HCT116 (cell line): ENCODE results near the gene ZNF697. TPM values are rescaled to one million over a fixed set of nuclear protein-coding genes. Genes with fewer than 3 reads are reported as not detected.

Source experiments
- ATAC-seq: fragments of 200-7000 bp; cut with Tn5 transposase; 2 replicates; pipeline ENCODE4 v1.9.1; 2020; ENCODE audit warnings: mild to moderate bottlenecking, moderate library complexity
- BruUV-seq: library from RNA; stranded (reverse); fragments of 400-500 nt; replicated peaks from 2 replicates; lab custom pipeline; 2021; lab: Mats Ljungman, UMichigan
- CTCF ChIA-PET: fragments of 300-600 bp; sonication (Branson Sonifier 250); formaldehyde crosslinking; loops from one replicate; lab custom pipeline; 2021; ENCODE audit warnings: antibody characterized with exemption; lab: Charles Lee
- POLR2A ChIA-PET: fragments of 300-600, 350-600 bp; sonication (Branson Sonifier 250); formaldehyde crosslinking; loops from one replicate; lab custom pipeline; 2021; ENCODE audit warnings: antibody characterized with exemption; lab: Charles Lee
- RAD21 ChIA-PET, 2 experiments: fragments of 300-600 bp; sonication (Branson Sonifier 250); formaldehyde crosslinking; loops; one replicate each; lab custom pipeline; 2023; ENCODE audit warnings: low total read pairs in 2 of 2; ENCODE audit not compliant: uncharacterized antibody in 2 of 2, unreplicated experiment in 2 of 2, low non-redundant PET in 1 of 2; lab: Charles Lee
- DNase-seq: peaks from one replicate; pipeline ENCODE4 v3.0.0-alpha.2; 2010; ENCODE audit warnings: low read depth, low spot score
- H2AFZ ChIP-seq: fragments of 200-600 bp; shearing (Covaris generic), sonication (generic); 2 replicates; pipeline ENCODE4 v1.6.1; 2017; ENCODE audit warnings: low read depth, mixed run types, mixed read lengths, antibody characterized with exemption, low read length; ENCODE audit not compliant: poor library complexity, severe bottlenecking
- H3K27ac ChIP-seq: 2 replicates; pipeline ENCODE4 v1.5.1; 2012; ENCODE audit warnings: low read depth, low read length
- H3K27me3 ChIP-seq: fragments of 200-600 bp; sonication (generic); 2 replicates; pipeline ENCODE4 v1.6.1; 2016; ENCODE audit warnings: mixed run types, low read length, mixed read lengths; ENCODE audit not compliant: insufficient read depth
- H3K36me3 ChIP-seq, 2 experiments: fragments of 200-500 bp in 1 of 2; fragments of 200-600 bp in 1 of 2; sonication (Bioruptor generic) in 1 of 2; sonication (generic) in 1 of 2; 2 replicates each; pipeline versions ENCODE4 v1.5.1 to v1.6.1; 2014 to 2016; ENCODE audit warnings: low read length in 2 of 2, inconsistent platforms in 1 of 2, mixed read lengths in 1 of 2, mixed run types in 1 of 2; ENCODE audit not compliant: insufficient read depth in 2 of 2, control insufficient read depth in 1 of 2
- H3K4me1 ChIP-seq, 2 experiments: fragments of 200-600 bp in 1 of 2; sonication (generic) in 1 of 2; 2 replicates each; pipeline versions ENCODE4 v1.5.1 to v1.6.1; 2012 to 2017; ENCODE audit warnings: low read length in 2 of 2, inconsistent platforms in 1 of 2, mild to moderate bottlenecking in 1 of 2, mixed read lengths in 1 of 2, mixed run types in 1 of 2, moderate library complexity in 1 of 2; ENCODE audit not compliant: insufficient read depth in 2 of 2, control insufficient read depth in 1 of 2
- H3K4me2 ChIP-seq: fragments of 200-600 bp; sonication (generic); 2 replicates; pipeline ENCODE4 v1.6.1; 2017; ENCODE audit warnings: mixed run types, low read length, mixed read lengths
- H3K4me3 ChIP-seq, 2 experiments: fragments of 200-600 bp in 1 of 2; sonication (generic) in 1 of 2; replicated peaks in 1 of 2; 2 replicates each; pipeline ENCODE4 v1.5.1; 2011 to 2016; ENCODE audit warnings: low read length in 2 of 2, control low read depth in 1 of 2, low read depth in 1 of 2, mild to moderate bottlenecking in 1 of 2, mixed read lengths in 1 of 2, mixed run types in 1 of 2
- H3K79me2 ChIP-seq: fragments of 200-600 bp; sonication (generic); 2 replicates; pipeline ENCODE4 v1.6.1; 2017; ENCODE audit warnings: mild to moderate bottlenecking, mixed run types, low read length, moderate library complexity, mixed read lengths; ENCODE audit not compliant: insufficient read depth
- H3K9ac ChIP-seq: fragments of 200-600 bp; sonication (generic); 2 replicates; pipeline ENCODE4 v1.6.1; 2016; ENCODE audit warnings: low read length, mixed read lengths
- H3K9me2 ChIP-seq: fragments of 200-600 bp; sonication (generic), shearing (Covaris generic); 2 replicates; pipeline ENCODE4 v1.6.1; 2017; ENCODE audit warnings: mixed run types, mild to moderate bottlenecking, moderate library complexity; ENCODE audit not compliant: insufficient read depth
- H3K9me3 ChIP-seq, 2 experiments: fragments of 200-500 bp in 1 of 2; fragments of 200-600 bp in 1 of 2; sonication (Bioruptor generic) in 1 of 2; sonication (generic) in 1 of 2; 2 replicates each; pipeline ENCODE4 v1.6.1; 2014 to 2017; ENCODE audit warnings: low read length in 2 of 2, mixed read lengths in 2 of 2, inconsistent platforms in 1 of 2, low read depth in 1 of 2, mild to moderate bottlenecking in 1 of 2, mixed run types in 1 of 2, moderate library complexity in 1 of 2; ENCODE audit not compliant: control insufficient read depth in 1 of 2, insufficient read depth in 1 of 2
- H4K20me1 ChIP-seq: fragments of 200-600 bp; sonication (generic), shearing (Covaris generic); 2 replicates; pipeline ENCODE4 v1.6.1; 2017; ENCODE audit warnings: mixed run types, mild to moderate bottlenecking, moderate library complexity; ENCODE audit not compliant: insufficient read depth
- EGR1 ChIP-seq: IDR thresholded peaks from 2 replicates; pipeline ENCODE4 v1.6.1; 2012; ENCODE audit warnings: low read depth
- POLR2A ChIP-seq: IDR thresholded peaks from 2 replicates; pipeline ENCODE4 v1.7.0; 2011; ENCODE audit warnings: borderline replicate concordance; ENCODE audit not compliant: insufficient read depth, insufficient read length; ENCODE audit errors: extremely low read depth
- RAD21 ChIP-seq: IDR thresholded peaks from 2 replicates; pipeline ENCODE4 v1.6.1; 2012; ENCODE audit warnings: low read depth, mild to moderate bottlenecking
- TCF7L2 ChIP-seq: IDR thresholded peaks from 2 replicates; pipeline ENCODE4 v1.7.0; 2011; ENCODE audit warnings: borderline replicate concordance, inconsistent platforms; ENCODE audit not compliant: insufficient read depth, insufficient read length; ENCODE audit errors: extremely low read depth
- YY1 ChIP-seq: IDR thresholded peaks from 2 replicates; pipeline ENCODE4 v1.6.1; 2011; ENCODE audit warnings: low read length, low read depth, moderate library complexity, mild to moderate bottlenecking; ENCODE audit not compliant: insufficient replicate concordance; ENCODE audit errors: extremely low read depth
- ZFX ChIP-seq: fragments of 450-650 bp; IDR thresholded peaks from 2 replicates; pipeline ENCODE4 v1.6.1; 2017
- ZNF274 ChIP-seq: fragments of 200-500 bp; sonication (Bioruptor generic); IDR thresholded peaks from 2 replicates; pipeline ENCODE4 v1.6.1; 2014; ENCODE audit warnings: mild to moderate bottlenecking, low read depth, low read length, inconsistent platforms
- intact Hi-C: fragments of 100-400 bp; cut with micrococcal nuclease; formaldehyde crosslinking; loops from 2 replicates; pipeline ENCODE4 v1.10.0; 2022
- total RNA-seq: library from RNA; stranded (reverse); gene quantifications from one replicate; pipeline ENCODE4 v1.2.1, GENCODE V29; 2021; ENCODE audit not compliant: unreplicated experiment
- TF ChIP-seq, protein P1 (sequence below): IDR thresholded peaks from 2 replicates; pipeline ENCODE4 v1.6.1; 2012; ENCODE audit warnings: low read depth

Gene ZNF697
- total RNA-seq, 1 experiment from 2014 or later, result 5.9 TPM

GRCh38 chr1:119636491-119637089 lies 11.5 kb downstream of the ZNF697 start:
- H3K4me2 ChIP-seq, result no peak overlapping the region
- no peak for TF ChIP-seq EGR1
- TF ChIP-seq ZFX, result no peak
- no peak for TF ChIP-seq POLR2A
- no peak for TF ChIP-seq RAD21
- no peak for TF ChIP-seq YY1
- TF ChIP-seq, protein P1, sequence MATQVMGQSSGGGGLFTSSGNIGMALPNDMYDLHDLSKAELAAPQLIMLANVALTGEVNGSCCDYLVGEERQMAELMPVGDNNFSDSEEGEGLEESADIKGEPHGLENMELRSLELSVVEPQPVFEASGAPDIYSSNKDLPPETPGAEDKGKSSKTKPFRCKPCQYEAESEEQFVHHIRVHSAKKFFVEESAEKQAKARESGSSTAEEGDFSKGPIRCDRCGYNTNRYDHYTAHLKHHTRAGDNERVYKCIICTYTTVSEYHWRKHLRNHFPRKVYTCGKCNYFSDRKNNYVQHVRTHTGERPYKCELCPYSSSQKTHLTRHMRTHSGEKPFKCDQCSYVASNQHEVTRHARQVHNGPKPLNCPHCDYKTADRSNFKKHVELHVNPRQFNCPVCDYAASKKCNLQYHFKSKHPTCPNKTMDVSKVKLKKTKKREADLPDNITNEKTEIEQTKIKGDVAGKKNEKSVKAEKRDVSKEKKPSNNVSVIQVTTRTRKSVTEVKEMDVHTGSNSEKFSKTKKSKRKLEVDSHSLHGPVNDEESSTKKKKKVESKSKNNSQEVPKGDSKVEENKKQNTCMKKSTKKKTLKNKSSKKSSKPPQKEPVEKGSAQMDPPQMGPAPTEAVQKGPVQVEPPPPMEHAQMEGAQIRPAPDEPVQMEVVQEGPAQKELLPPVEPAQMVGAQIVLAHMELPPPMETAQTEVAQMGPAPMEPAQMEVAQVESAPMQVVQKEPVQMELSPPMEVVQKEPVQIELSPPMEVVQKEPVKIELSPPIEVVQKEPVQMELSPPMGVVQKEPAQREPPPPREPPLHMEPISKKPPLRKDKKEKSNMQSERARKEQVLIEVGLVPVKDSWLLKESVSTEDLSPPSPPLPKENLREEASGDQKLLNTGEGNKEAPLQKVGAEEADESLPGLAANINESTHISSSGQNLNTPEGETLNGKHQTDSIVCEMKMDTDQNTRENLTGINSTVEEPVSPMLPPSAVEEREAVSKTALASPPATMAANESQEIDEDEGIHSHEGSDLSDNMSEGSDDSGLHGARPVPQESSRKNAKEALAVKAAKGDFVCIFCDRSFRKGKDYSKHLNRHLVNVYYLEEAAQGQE, result no peak
- TF ChIP-seq TCF7L2, result no peak
- TF ChIP-seq ZNF274, result no peak
- H2AFZ ChIP-seq, result no peak overlapping the region
- no peak overlapping the region for H3K9ac ChIP-seq
- H3K4me3 ChIP-seq, result no peak overlapping the region
- no peaks in the 10 kb centered on the region for H3K36me3 ChIP-seq
- ATAC-seq (no peak), DNase-seq (no peak)
- ChIA-PET CTCF (no interaction called here), RAD21 (no interaction called here), POLR2A (no interaction called here)
- no peaks in the 10 kb centered on the region for H3K9me3 ChIP-seq
- H3K9me2 ChIP-seq, result no peaks in the 10 kb centered on the region
- BruUV-seq, result no TSS peak
- H3K27me3 ChIP-seq, result no peaks in the 10 kb centered on the region
- H4K20me1 ChIP-seq, result no peaks in the 10 kb centered on the region
- no peaks in the 10 kb centered on the region for H3K79me2 ChIP-seq
- intact Hi-C loops, result no loop called here
- no peaks in the 10 kb centered on the region for H3K4me1 ChIP-seq
- no peak overlapping the region for H3K27ac ChIP-seq
